PC-3 (cell line): ENCODE results near the gene SMAD1.

Experiments
- EZH2phosphoT487 ChIP-seq: fragments of 300-600 bp; sonication (generic); IDR thresholded peaks from 2 replicates; pipeline ENCODE4 v1.6.1; 2018; ENCODE audit warnings: mild to moderate bottlenecking, antibody characterized with exemption, low read length, borderline replicate concordance
- TF ChIP-seq, protein P1 (sequence below): fragments of 300-600 bp; sonication (generic); conservative IDR thresholded peaks from 2 replicates; pipeline ENCODE4 v1.5.1; 2017; ENCODE audit warnings: antibody characterized with exemption, low read depth, mild to moderate bottlenecking, low read length

DNA sequence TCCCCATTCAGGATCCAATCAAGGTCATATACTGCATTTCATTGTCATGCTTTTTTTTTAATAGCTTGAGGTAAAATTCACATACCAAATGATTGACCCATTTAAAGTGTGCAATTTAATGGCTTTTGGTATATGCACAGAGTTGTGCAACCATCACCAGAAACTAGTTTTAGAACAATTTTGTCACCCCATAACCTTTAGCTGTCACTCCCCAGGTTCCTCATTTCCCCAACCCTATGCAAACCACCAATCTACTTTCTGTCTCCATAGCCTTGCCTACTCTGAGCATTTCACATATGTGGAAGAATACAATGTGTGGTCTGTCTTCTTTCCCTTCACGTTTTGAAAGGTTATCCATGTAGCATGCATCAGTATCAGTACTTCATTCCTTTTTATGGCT is 1.4 kb upstream of the SMAD1 start:
- TF ChIP-seq, protein P1, sequence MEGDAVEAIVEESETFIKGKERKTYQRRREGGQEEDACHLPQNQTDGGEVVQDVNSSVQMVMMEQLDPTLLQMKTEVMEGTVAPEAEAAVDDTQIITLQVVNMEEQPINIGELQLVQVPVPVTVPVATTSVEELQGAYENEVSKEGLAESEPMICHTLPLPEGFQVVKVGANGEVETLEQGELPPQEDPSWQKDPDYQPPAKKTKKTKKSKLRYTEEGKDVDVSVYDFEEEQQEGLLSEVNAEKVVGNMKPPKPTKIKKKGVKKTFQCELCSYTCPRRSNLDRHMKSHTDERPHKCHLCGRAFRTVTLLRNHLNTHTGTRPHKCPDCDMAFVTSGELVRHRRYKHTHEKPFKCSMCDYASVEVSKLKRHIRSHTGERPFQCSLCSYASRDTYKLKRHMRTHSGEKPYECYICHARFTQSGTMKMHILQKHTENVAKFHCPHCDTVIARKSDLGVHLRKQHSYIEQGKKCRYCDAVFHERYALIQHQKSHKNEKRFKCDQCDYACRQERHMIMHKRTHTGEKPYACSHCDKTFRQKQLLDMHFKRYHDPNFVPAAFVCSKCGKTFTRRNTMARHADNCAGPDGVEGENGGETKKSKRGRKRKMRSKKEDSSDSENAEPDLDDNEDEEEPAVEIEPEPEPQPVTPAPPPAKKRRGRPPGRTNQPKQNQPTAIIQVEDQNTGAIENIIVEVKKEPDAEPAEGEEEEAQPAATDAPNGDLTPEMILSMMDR, result no peak
- no peak for TF ChIP-seq EZH2phosphoT487
